HG03558 (cell line): Measurements from ENCODE around the gene CASD1.

Experiments
- ATAC-seq: cut with Tn5 transposase; IDR thresholded peaks from one replicate; pipeline ENCODE4 v1.9.1; 2021; ENCODE audit warnings: moderate number of reproducible peaks; ENCODE audit not compliant: unreplicated experiment; ENCODE audit errors: extremely low read depth

Gene CASD1

DNA sequence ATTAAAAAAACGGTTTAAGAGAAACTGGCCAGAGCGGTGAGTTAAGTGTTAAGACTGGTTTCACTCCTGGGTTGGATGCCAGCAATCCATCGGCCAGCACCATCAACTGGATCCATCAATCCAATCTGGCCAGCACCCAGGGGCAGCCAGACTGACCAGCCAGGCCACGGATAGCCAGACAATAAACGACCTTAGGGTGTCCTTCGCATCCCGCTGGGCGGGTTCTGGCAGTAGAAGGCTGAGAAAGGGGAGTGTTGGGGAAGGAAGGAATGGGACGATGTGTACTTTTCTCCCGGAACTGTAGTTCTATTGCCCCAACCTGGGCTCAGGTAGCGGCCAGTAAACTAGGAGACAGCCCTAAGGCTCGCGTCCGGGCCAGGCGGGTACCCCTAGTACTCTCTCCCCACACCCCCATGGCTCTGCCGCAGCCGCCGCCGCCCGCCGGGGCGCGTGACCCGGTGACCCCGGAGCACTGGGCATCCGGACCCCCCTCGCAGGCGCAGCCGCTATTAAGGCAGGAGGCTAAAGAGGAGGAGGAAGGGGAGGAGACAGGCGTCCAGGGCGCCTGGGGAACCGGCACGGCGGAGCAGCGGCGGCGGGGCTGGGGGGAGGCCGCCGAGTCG, at the start of gene CASD1:
Gene CASD1, plus strand, starts transcription at position 546 of the 623 bp plus-strand sequence. CDS start 276 bp downstream, outside the sequence.
- ATAC-seq: peak; percentile 33

DNA sequence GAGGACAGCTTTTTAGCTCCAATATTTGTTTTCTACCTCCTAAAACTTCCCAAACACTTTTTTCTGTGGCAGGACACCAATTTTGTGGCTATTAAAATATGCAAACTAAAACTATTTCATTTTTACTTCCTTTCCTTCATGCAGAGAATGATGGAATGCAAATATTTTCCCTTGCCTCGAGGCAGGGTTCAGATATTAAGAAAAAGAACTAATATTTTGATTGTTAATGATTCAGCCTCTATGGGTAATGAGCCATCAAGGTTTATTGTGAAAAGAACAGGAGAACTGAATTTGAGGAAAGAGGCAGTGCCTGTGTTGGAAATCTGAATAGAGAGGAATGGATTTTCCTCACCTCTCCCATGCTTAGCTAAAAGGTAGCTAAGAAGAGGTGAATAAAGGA, 43.1 kb upstream of the CASD1 start:
- ATAC-seq: no peak

DNA sequence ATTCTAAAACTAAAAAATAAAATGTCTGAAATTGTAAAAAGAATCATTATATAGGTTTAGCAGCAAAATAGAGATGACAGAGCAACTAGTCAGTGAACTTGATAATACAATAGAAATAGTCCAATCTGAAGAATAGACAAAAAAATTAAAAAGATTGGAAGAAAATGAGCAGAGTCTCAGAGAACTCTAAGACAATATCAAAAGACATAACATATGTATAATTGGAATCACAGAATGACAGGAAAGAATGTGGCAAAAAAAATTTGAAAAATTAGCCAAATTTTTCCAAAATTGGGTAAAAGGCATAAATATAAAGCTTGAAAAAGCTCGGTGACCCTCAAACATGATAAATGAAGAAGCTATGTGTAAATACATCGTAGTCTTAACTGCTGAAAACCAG, 38.0 kb upstream of the CASD1 start:
- no peak for ATAC-seq

DNA sequence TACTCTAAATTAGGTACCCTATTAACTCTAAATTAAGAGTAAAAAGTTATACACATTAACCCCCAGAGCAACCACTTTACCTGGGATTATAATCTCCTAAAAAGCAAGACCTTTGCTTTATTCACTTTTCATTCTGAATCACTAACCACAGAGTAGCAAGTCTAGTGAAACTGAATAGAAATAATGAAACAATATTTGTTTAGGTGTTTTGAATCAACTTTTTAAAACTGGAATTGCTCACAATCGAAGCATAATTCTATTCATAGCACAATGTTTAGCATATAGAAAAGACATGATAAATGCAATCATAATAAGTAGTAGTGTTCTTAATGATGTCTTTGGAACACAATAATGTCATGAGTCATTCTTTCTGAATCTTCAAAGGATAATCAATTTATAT, 37.0 kb upstream of the CASD1 start:
- peak; percentile 58 for ATAC-seq

DNA sequence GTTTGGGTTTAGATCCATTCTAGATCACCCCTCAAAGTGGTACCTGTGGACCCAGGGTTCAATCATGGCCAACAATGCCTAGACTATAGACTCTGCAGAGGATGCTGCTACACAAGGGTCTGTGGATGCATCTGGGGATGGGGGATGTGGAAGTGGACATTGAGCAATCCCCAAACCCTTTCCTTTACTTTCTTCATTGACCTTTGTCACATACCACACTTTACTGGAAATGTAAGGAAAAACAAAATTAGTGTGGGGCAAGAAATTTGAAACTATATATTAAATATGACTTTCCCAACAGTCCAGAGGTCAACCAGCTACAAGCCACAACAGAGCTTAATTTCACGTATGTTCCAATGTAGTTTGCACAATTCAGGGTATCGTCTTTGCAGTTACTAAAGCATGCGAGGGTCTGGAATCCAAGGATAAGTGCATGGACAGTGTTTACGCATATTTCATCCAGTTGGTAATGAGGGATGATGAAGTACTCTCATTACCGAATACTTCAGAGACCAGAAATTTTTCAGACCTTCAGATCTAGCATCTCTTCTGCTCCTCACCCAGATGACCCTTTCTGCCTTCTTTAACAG, 33.3 kb upstream of the CASD1 start:
- ATAC-seq: no peak

DNA sequence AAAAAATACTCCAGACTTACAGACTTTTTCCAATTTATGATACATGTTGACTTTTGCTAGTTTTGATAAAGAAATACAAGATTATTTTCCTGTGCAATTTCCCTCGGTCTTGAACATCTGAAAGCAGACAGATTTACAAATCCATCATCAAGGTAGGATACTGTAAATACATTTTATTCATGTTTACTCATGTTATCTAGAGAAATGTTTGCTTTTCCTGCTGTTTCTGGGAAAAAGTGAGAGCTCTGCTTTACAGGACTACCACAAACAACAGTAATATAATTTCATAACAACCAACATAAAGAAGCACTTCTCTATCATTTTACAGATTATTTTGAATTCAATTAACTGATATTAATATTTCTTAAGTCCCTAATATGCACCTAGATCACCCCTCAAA, 31.7 kb upstream of the CASD1 start:
- no peak for ATAC-seq

DNA sequence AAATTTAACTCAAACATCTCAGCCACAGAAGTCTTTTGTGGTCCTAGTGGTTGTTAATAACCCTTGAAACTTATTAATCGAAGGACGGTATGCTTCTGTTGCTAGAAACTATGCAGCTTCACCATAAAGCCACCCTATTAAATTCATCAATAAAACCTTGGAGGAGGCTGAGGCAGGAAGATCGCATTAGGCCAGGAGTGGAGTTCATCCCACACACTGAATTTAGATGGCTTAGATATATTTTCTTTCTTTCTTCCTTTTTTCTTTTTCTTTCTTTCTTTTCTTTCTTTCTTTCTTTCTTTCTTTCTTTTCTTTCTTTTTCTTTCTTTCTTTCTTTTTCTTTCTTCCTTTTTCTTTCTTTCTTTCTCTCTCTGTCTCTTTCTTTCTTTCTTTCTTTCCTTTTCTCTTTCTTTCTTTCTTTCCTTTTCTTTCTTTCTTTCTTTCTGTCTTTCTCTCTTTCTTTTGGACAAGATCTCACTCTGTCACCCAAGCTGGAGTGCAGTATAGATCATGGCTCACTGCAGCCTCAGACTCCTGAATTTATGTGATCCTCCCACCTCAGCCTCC, 30.9 kb upstream of the CASD1 start:
- no peak for ATAC-seq

DNA sequence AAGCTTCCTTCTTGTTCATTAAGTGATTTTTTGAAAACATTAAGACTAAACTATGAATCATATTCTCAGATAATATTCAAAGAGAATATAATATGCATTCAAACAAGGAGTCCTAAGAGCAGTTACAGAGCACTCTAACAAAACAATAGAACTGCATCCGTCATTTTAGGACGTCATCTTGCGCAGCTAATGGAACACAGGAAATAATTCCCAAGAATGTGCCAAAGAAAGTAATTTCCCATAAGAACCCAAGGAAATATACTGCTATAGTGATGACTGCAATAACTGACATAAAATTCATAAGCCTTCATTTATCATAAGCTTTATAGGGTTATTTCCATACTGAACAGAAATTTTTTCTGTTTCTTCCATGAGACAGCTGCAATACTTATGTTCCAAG, 28.3 kb upstream of the CASD1 start:
- no peak for ATAC-seq

DNA sequence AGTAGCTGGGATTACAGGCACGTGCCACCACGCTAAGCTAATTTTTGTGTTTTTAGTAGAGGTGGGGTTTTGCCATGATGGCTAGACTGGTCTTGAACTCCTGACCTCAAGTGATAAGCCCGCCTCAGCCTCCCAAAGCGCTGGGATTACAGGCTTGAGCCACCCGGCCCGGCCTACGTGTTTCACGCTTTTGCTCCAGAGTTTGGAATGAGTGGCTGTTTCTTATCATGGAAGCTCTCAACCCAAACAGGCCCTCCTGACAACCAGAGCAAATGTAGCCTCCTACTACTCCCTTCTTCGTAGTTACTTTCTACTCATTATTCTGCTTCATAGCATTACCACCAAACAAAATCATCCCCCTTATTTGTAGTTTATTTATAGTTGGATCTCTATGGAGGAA, 26.8 kb upstream of the CASD1 start:
- ATAC-seq: no peak

DNA sequence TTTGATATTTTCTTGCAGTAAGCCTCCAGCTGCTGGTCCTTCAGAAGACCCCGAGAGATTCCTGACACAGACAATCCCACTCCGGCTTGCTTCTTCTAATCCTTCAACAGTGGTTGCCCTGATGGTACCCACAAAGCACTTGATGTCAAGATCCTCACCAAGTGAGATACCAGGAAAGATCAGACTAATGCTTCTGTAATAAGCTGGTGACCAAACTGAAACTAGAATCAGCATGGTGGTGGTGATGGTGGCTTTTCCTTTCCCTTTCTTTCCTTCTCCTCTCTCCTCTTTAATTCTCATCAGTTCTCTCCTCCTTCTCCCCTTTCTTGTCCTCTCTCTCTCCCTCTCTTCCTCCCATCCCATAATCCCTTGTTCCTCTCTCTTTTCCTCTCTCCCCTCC, 25.8 kb upstream of the CASD1 start:
- ATAC-seq: no peak

DNA sequence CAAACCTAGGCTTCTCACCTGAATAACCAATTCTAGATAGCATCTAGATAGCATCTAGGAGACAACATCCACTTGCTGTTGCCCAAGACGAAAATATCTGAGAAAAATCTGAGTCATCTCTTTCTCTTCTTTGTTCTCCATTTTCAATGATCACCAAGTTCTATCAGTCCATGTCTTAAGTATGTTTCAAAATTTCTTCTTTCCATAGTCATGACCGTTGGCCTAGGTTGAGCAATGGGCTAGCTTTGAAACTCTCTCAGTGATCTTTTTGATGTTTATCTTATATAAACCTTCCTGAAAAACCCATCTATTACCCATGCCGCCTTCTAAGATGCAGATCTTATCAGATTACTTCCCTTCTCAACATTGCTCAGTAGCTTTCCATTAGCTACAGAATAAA, 23.4 kb upstream of the CASD1 start:
- no peak for ATAC-seq

DNA sequence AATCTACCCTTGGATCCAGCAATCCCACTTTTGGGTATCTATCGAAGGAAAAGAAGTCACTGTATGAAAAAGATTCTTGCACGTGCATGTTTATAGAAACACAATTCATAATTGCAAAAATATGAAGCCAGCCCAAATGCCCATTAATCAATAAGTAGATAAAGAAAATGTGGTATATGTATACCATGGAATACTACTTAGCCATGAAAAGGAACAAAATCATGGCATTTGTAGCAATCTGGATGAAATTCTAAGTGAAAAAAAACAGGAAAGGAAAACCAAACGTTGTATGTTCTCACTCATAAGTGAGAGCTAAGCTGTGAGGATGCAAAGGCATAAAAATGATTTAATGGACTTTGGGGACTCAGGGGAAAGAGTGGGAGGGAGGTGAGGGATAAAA, 18.2 kb upstream of the CASD1 start:
- ATAC-seq: no peak

DNA sequence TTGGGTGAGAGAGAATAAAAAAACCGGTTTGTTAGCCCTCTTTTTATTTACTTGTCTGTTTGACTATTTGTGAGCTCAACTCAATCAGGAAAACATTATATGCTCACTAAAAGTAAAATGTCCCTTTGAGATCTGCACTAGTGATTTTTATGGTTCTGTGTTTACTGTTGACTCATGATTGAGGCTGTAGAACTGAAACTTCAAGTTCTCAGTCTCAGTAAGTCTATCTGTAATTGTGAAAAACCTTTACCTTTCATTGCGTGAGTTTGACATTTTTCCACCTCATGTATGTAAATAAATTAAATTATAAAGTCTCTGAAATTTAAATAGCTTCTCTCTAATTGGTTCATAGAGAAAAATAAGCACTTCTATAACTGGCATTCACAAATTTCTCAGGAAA, 17.0 kb upstream of the CASD1 start:
- peak; percentile 99 for ATAC-seq

DNA sequence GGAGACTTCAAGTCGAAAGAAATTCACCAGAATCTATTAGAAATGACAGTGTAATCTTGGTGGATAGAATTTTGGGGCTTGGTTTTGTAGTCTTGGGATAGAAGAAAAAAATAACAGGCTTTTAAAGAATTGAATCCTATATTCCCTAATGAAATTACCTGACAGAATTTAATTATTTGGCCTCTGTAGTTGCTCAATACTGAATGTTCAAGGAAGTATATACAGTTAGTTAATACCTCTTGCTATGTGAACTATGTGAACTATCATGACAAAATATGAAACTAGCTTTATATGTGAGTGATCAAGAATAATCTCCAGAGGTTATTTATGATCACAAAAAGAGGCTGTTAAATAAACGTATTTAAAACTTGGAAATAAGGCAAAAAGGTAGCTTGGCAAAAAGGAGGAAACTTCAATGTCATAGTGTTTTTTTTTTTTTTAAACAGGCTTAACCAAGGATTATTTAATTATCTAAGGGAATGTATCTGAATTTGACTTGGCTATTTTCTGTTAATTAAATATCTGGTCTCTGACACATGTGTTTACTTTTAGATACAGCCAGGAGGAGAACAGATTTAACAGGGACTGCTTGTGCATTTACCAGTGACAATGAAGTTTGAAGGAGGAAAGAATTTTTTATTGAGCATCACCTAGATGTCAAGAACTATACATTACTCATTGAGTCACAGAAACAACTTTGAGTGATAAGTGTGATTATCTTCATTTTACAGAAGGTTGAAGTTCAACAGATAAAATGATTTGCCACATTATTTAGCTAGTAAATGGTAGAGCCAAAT, 11.5 kb upstream of the CASD1 start:
- ATAC-seq: no peak

DNA sequence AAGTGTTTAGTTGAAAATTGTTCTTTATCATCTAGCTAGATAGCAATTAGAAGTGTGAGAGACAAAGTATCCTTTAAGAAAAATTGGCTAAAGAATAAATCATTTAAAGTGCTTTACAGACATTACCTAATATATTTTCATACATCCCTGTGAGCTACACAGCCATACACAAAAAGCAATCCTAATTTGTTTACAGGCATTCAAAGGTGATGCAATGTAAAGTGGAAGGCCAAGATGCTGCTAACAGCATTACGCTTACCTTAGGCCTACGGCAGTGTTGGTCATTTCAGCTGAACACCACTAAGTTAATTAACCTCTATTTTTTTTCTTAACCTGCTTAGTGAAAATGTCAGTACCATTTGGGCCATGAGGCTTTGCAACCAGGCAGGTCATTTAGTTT, 10.7 kb upstream of the CASD1 start:
- ATAC-seq: no peak

DNA sequence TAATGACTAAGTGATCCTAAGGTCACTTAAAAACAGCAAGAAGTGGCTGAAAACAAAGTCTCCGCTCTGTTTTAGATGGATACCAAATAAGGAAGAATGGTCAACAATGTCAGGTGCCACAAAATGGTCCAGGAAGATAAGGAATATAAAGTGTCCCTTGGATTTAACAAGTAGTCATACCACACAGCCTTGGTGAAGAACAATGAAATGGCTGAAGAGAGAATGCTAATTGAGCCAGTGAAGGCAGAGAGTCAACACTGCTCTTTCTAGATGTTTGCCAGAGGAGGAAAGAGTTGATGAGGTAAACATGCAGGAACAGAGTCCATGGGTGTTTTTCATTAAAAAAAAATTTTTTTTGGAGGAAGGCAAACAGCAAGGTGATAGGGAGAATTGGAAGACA, 2.1 kb upstream of the CASD1 start:
- no peak for ATAC-seq

DNA sequence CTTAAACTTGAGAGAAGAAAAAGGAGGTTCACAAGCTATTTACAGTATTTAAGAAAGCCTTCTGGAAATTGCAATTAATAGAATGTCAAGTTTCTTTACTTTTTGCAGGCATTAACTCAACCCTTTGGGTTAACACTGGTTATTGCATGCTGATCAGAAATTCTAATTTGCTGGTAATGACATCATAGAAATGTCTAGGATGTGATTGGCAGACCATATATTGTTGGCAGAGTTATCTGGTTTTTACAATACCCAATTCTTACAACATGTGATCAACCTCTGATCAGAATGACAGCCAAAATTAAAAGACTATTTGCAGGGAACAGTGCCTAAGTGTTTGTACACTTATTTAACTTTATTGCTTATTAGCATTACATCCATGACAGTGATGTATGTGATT, 1.6 kb upstream of the CASD1 start:
- ATAC-seq: no peak

DNA sequence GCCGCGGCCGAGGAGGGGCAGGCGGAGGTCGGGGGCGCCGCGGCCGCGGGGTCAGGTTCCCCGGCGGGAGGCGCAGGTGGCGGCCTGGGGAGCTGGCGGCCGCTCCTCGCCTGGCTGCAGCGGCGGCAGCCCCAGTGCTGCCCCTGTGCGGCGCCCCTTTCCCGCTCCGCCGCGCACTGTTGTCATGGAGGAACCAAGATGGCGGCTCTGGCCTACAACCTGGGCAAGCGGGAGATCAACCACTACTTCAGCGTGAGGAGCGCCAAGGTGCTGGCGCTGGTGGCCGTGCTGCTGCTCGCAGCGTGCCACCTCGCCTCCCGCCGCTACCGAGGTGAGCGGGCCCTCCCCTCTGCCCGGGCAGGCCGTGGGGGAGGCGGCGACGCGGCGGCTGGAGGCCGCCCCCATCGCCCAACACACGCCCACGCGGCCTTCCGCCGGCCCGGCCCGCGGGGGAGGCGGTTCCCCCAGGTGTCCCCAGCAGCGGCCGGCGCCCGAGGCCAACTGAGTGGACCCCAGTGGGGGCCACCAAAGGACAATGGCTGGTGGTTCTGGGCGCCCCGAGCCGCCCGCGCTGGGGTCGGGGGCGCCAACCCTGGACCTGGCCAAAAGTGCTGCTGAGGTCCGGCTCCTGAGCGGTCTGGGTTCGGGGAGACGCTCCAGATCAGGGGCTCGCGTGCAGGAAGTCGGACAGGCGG, 425 bp downstream of the CASD1 start:
- peak; percentile 54 for ATAC-seq

DNA sequence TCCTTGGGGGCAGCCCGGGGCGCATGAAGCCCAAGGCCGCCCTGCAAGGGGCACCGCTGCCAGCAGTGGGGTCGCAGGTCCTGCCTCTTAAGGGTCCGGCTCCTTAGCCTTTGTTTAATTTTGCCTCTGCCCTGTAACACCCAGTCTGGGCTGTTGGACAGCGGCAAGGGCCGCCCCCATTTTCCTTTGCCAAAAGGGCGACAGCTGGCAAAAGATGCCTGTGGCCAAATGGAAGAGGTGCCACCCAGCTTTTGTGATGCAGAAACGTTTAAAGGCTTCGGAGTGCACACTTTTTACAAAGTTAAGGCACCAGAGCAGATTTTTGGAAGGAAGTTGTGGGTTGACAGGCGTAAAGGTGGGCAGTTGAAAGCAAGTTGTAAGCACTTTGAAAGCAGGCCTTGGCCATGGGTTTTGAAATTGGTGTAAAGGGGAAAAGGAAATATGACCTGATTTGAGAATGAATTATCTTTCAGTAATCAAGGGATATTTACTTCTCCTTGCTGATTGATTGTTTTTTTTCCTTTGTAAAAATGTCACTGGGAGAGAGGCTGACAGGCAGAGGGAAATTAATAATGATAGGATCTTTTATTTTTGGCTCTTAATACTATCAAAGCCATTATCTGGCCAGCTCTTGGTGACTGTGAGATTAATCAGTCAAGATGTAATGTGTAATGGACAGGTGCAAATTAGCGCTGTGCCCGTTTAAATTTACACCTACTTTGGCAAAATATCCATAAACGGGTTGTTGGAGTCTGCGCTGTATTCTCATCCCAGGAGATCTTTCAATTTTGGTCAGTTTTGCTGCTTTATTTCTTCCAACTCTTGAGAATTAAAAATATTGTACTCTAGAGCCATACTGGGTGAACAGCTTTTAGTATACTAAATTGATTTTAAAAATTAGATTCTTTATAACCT, 1.2 kb downstream of the CASD1 start:
- peak; percentile 1 for ATAC-seq

DNA sequence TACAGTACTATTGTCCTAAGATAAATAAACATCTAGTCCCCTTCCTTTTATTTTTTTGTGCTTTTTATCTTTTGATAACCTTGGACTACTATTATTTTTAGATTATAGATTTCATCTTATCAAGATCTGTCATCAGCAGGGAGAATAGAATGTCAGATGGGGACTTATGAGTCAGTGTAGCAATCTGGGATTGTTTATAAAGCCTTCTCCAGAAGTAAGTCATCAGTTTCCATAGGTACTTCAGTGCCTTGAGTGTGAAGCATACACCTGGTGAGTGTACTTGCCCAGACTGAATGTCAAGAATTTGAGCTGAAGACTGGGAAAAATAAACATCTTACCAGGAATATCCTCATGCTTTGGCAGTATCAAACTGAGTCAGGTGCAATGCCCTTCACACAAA, 2.1 kb downstream of the CASD1 start:
- no peak for ATAC-seq
